CD4-positive, alpha-beta T cell (primary cell): ENCODE measurements around the gene EFNB2. TPM values are rescaled to one million over a fixed set of nuclear protein-coding genes. Genes with fewer than 3 reads are reported as not detected.

ENCODE experiments used
- ATAC-seq: fragments of 200-7000 bp; cut with Tn5 transposase; one replicate; pipeline ENCODE4 v1.10.0; 2022; ENCODE audit warnings: mild to moderate bottlenecking; ENCODE audit not compliant: poor library complexity
- CTCF ChIA-PET: fragments of 350-600 bp; sonication (Branson Sonifier 250); formaldehyde crosslinking; loops from one replicate; lab custom pipeline; 2021; ENCODE audit warnings: antibody characterized with exemption, inconsistent platforms; lab: Charles Lee
- POLR2A ChIA-PET: fragments of 350-600 bp; sonication (Branson Sonifier 250); formaldehyde crosslinking; loops from one replicate; lab custom pipeline; 2021; ENCODE audit warnings: antibody characterized with exemption, inconsistent platforms; lab: Charles Lee
- DNase-seq, 14 experiments: peaks; one replicate each; pipeline ENCODE4 v3.0.0-alpha.2; 2013 to 2020; ENCODE audit warnings: mixed read lengths in 2 of 14
- H3K27ac ChIP-seq, 2 donors: one replicate each; pipeline versions ENCODE4 v1.5.1 to v1.7.0; 2013; ENCODE audit warnings: low read length in 2 of 2, low read depth in 1 of 2, mild to moderate bottlenecking in 1 of 2
- H3K27me3 ChIP-seq, 2 experiments: 1 replicate in 1 of 2; 2 replicates in 1 of 2; pipeline versions ENCODE4 v1.6.1 to v1.7.0; 2013; ENCODE audit warnings: low read length in 2 of 2, control low read depth in 1 of 2, mild to moderate bottlenecking in 1 of 2, moderate library complexity in 1 of 2; ENCODE audit not compliant: insufficient read depth in 2 of 2, control insufficient read depth in 1 of 2
- H3K36me3 ChIP-seq: one replicate; pipeline ENCODE4 v1.6.1; 2013; ENCODE audit warnings: low read length, control low read depth; ENCODE audit not compliant: insufficient read depth
- H3K4me1 ChIP-seq: one replicate; pipeline ENCODE4 v1.6.1; 2013; ENCODE audit warnings: low read length, control low read depth; ENCODE audit not compliant: insufficient read depth
- H3K4me3 ChIP-seq: one replicate; pipeline ENCODE4 v1.5.1; 2013; ENCODE audit warnings: mild to moderate bottlenecking, low read length, moderate library complexity
- H3K9me3 ChIP-seq, 2 experiments: 1 replicate in 1 of 2; 2 replicates in 1 of 2; pipeline versions ENCODE4 v1.6.1 to v1.7.0; 2013; ENCODE audit warnings: low read length in 2 of 2, mild to moderate bottlenecking in 2 of 2, control low read depth in 1 of 2, moderate library complexity in 1 of 2; ENCODE audit not compliant: control insufficient read depth in 1 of 2, insufficient read depth in 1 of 2
- H3K27ac Mint-ChIP-seq: one replicate; pipeline ENCODE4 v1.8.0; 2020; ENCODE audit warnings: mixed read lengths
- H3K27me3 Mint-ChIP-seq: one replicate; pipeline ENCODE4 v1.8.0; 2021; ENCODE audit warnings: mixed read lengths
- H3K36me3 Mint-ChIP-seq: one replicate; pipeline ENCODE4 v1.8.0; 2021; ENCODE audit warnings: low read depth, mixed read lengths
- H3K4me1 Mint-ChIP-seq: one replicate; pipeline ENCODE4 v1.8.0; 2021; ENCODE audit warnings: low read depth, mixed read lengths
- H3K4me3 Mint-ChIP-seq: one replicate; pipeline ENCODE4 v1.8.0; 2020; ENCODE audit warnings: mild to moderate bottlenecking, mixed read lengths
- H3K9me3 Mint-ChIP-seq: one replicate; pipeline ENCODE4 v1.8.0; 2020; ENCODE audit warnings: mixed read lengths
- intact Hi-C, 2 experiments: fragments of 100-400 bp; cut with DNase I in 1 of 2; cut with micrococcal nuclease in 1 of 2; formaldehyde crosslinking; loops; one replicate each; pipeline versions ENCODE4 v1.15.1 to v1.9.0; 2023 to 2025; cut with DNase I, micrococcal nuclease
- total RNA-seq, 174 experiments: library from RNA in 2 of 174; stranded (reverse) in 2 of 174; gene quantifications; one replicate each; pipeline ENCODE4 v1.2.3 and lab custom pipeline; 2021 to 2026
- TF ChIP-seq, protein P1 (sequence below): fragments of 200-600 bp; IDR thresholded peaks from one replicate; pipeline ENCODE4 v1.8.0; 2022; ENCODE audit warnings: antibody characterized with exemption, mild to moderate bottlenecking

Gene EFNB2
- total RNA-seq, 2 experiments from 2014 or later, result 0.20 to 0.36 TPM

DNA sequence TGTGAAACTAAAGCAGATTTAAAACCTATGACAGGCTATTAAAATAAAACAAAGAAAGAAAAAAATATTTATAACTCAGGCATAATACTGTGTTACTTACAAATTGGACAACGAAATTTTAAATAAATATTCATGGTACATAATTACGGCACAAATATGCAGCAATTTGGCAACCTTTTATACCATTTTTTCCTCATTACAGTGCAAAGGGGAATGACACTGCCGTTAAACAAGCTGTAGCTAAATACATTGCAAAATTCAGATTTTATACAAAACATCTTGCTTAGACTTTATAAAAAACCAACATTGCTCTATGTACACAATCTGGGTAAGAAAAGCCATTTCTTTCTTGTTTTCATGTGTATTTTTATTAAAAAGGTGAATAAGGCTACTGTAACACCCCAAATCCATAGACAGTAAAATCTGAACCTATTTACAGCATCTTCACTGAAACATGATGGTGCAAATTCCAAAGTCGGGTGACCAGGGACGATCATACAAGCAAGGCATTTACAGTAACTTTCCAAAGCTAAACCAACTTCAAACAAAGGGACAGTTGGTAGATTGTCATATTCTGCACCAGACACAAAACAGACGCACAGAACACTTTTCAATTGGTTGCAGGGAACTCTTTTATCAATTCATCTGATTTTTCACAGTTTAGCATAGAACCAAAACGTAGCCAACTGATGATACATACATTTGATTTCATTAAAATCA is 45.5 kb downstream of the EFNB2 start:
- ChIA-PET CTCF (no interaction called here), POLR2A (no interaction called here)
- TF ChIP-seq, protein P1, sequence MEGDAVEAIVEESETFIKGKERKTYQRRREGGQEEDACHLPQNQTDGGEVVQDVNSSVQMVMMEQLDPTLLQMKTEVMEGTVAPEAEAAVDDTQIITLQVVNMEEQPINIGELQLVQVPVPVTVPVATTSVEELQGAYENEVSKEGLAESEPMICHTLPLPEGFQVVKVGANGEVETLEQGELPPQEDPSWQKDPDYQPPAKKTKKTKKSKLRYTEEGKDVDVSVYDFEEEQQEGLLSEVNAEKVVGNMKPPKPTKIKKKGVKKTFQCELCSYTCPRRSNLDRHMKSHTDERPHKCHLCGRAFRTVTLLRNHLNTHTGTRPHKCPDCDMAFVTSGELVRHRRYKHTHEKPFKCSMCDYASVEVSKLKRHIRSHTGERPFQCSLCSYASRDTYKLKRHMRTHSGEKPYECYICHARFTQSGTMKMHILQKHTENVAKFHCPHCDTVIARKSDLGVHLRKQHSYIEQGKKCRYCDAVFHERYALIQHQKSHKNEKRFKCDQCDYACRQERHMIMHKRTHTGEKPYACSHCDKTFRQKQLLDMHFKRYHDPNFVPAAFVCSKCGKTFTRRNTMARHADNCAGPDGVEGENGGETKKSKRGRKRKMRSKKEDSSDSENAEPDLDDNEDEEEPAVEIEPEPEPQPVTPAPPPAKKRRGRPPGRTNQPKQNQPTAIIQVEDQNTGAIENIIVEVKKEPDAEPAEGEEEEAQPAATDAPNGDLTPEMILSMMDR, result no peak
- Mint-ChIP-seq H3K36me3 (no peaks in the 10 kb centered on the region), H3K27me3 (peaks cover 86% of the 10 kb centered on the region), H3K27ac (no peak overlapping the region), H3K4me1 (peaks cover 26% of the 10 kb centered on the region), H3K4me3 (no peak overlapping the region), H3K9me3 (no peaks in the 10 kb centered on the region)
- ATAC-seq, result no peak
- H3K36me3 ChIP-seq, result no peaks in the 10 kb centered on the region
- intact Hi-C loops, result no loop called here
- H3K4me1 ChIP-seq, result peaks cover 14% of the 10 kb centered on the region
- H3K9me3 ChIP-seq, result peaks cover 0 to 15% of the 10 kb centered on the region in 2 experiments
- no peak for DNase-seq
- peaks cover 28% of the 10 kb centered on the region in 2 experiments for H3K27me3 ChIP-seq
- no peak overlapping the region for H3K4me3 ChIP-seq
- no peak overlapping the region for H3K27ac ChIP-seq

DNA sequence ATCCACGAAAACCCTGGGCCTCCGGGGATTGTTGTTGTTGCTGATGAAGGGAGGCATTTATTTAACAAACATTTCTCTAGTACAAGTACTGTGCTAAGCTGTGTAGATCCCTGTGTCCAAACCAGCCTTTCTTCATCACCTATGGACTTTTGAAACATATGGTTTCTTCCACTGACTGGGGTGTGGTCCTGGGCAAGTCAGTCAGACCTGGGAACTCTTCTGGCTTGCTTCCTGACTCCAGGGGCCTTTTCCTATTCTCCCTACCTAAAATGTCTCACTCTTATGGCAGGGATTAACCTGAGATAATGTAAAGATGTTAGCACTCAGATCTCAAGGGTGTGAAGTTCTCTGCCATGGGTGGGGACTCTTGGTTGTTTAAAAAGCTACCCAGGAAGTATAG is 46.8 kb downstream of the EFNB2 start:
- TF ChIP-seq, protein P1, result no peak
- H3K27me3 ChIP-seq, result peaks cover 37 to 40% of the 10 kb centered on the region in 2 experiments
- DNase-seq, result no peak
- H3K4me1 ChIP-seq, result peaks cover 13% of the 10 kb centered on the region
- Mint-ChIP-seq H3K9me3 (no peaks in the 10 kb centered on the region), H3K27me3 (peaks cover 87% of the 10 kb centered on the region), H3K4me1 (peaks cover 23% of the 10 kb centered on the region), H3K36me3 (no peaks in the 10 kb centered on the region), H3K4me3 (no peak overlapping the region), H3K27ac (no peak overlapping the region)
- ATAC-seq, result no peak
- POLR2A ChIA-PET, result no interaction called here
- peaks cover 0 to 15% of the 10 kb centered on the region in 2 experiments for H3K9me3 ChIP-seq
- no peak overlapping the region for H3K4me3 ChIP-seq
- H3K36me3 ChIP-seq, result no peaks in the 10 kb centered on the region
- intact Hi-C loops, result no loop called here
- CTCF ChIA-PET, result no interaction called here
- H3K27ac ChIP-seq, result no peak overlapping the region

DNA sequence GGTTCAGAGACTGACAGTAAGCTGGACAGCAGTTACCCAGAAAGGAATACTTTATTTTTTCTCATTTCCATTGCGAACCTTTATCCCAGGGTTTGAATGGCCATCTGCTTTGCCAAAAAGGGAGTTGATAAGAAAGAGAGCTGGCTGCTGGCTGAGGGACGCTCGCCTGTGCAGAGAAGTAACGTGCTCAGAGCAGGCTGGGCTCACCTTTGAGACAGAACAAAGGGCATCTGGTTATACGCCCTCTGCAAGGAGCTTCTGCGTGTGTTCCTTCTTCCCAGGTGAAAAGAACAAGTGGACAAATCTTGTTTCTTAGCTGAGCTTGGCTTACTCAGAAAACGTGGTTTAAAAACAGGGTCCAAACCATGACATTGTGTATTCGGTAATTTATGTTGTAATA is 47.4 kb downstream of the EFNB2 start:
- H3K27me3 ChIP-seq, result peaks cover 35 to 37% of the 10 kb centered on the region in 2 experiments

More for the DNA sequence above, 47.4 kb downstream of the EFNB2 start:
- ATAC-seq (no peak), DNase-seq (no peak)
- POLR2A ChIA-PET, result no interaction called here
- CTCF ChIA-PET, result no interaction called here
- Histone ChIP-seq H3K4me1 (peaks cover 6% of the 10 kb centered on the region), H3K9me3 (peaks cover 0 to 13% of the 10 kb centered on the region in 2 experiments), H3K27ac (no peak overlapping the region), H3K4me3 (no peak overlapping the region), H3K36me3 (no peaks in the 10 kb centered on the region)
- intact Hi-C loops, result no loop called here
- TF ChIP-seq, protein P1, result no peak
- Mint-ChIP-seq H3K27me3 (peaks cover 87% of the 10 kb centered on the region), H3K36me3 (no peaks in the 10 kb centered on the region), H3K4me3 (no peak overlapping the region), H3K4me1 (peaks cover 18% of the 10 kb centered on the region), H3K9me3 (no peaks in the 10 kb centered on the region), H3K27ac (no peak overlapping the region)
